ENCODE measurements around the gene ZNF862. TPM values are rescaled to one million over a fixed set of nuclear protein-coding genes. Genes with fewer than 3 reads are reported as not detected.
A peak's percentile ranks its signal among the peaks of the same experiment; 100 is the strongest.

ZNF862 gene
- total RNA-seq, 1 donor from 2014 or later, result 19.6 TPM

DNA sequence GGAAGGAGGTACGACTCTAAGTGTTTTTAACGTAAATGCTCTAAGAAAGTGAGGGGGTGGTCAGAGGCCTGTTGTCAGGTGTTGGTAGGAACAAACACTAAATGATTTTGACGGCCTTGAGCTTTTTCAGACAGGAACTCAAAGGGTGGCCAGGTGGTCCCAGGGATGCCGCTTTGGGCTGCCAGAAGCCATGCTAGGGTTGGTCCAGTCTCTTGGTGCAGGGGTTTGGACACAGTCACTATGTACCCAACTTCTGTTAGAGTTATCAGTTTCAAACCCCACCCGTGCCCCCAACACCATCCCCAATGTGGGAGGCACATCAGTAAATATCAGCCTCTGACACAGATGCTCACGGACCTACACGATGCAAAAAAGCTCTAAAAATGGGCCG, 44.9 kb downstream of the ZNF862 start:
- TF ChIP-seq, protein P1, sequence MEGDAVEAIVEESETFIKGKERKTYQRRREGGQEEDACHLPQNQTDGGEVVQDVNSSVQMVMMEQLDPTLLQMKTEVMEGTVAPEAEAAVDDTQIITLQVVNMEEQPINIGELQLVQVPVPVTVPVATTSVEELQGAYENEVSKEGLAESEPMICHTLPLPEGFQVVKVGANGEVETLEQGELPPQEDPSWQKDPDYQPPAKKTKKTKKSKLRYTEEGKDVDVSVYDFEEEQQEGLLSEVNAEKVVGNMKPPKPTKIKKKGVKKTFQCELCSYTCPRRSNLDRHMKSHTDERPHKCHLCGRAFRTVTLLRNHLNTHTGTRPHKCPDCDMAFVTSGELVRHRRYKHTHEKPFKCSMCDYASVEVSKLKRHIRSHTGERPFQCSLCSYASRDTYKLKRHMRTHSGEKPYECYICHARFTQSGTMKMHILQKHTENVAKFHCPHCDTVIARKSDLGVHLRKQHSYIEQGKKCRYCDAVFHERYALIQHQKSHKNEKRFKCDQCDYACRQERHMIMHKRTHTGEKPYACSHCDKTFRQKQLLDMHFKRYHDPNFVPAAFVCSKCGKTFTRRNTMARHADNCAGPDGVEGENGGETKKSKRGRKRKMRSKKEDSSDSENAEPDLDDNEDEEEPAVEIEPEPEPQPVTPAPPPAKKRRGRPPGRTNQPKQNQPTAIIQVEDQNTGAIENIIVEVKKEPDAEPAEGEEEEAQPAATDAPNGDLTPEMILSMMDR (conservative IDR thresholded peaks at IDR 0.05), result no peak
- DNase-seq (ENCODE audit: low read depth, low spot score), result no peak
- H3K4me3 Mint-ChIP-seq, result peak overlapping the region; percentile 42
- peaks cover 32% of the 10 kb centered on the region for H3K4me1 Mint-ChIP-seq
- H3K9me3 Mint-ChIP-seq, result peaks cover 3% of the 10 kb centered on the region
- H3K36me3 Mint-ChIP-seq (ENCODE audit: low read depth), result peaks cover 3% of the 10 kb centered on the region
- H3K27me3 Mint-ChIP-seq (ENCODE audit: low read depth), result no peaks in the 10 kb centered on the region
- H3K27ac Mint-ChIP-seq (ENCODE audit: unreplicated experiment), result peak overlapping the region; percentile 77

DNA sequence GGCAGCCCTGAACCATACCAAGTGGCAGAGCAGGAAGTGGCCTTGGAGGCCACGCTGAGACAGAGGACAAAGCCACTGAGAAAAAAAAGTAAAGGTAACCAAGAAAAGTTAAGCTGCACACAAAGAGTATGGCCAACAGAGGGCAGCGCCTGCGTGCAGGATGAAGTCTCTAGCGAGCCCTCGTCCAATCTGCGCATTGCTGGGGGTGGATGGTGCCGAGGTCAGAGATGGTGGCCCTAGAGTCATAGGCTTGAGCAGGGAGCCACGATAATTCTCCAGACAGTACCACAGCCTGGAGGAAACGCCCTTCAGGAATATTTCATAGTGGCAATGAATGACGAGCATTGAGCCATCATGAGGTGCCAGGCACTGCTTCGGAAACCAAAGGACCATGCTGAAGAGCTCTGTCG, 45.3 kb downstream of the ZNF862 start:
- TF ChIP-seq, protein P1 (conservative IDR thresholded peaks at IDR 0.05), result peak; percentile 74
- Mint-ChIP-seq H3K9me3 (peaks cover 3% of the 10 kb centered on the region), H3K36me3 (ENCODE audit: low read depth) (peaks cover 3% of the 10 kb centered on the region), H3K27ac (ENCODE audit: unreplicated experiment) (no peak overlapping the region), H3K4me1 (peaks cover 32% of the 10 kb centered on the region), H3K4me3 (no peak overlapping the region), H3K27me3 (ENCODE audit: low read depth) (no peaks in the 10 kb centered on the region)
- peak; percentile 45 for DNase-seq (ENCODE audit: low read depth, low spot score)

- no peak overlapping the region for H3K4me3 Mint-ChIP-seq
- H3K4me1 Mint-ChIP-seq, result peaks cover 32% of the 10 kb centered on the region
- no peaks in the 10 kb centered on the region for H3K27me3 Mint-ChIP-seq (ENCODE audit: low read depth)
- peaks cover 3% of the 10 kb centered on the region for H3K36me3 Mint-ChIP-seq (ENCODE audit: low read depth)
- no peak for DNase-seq (ENCODE audit: low read depth, low spot score)
- H3K9me3 Mint-ChIP-seq, result peaks cover 3% of the 10 kb centered on the region
- no peak overlapping the region for H3K27ac Mint-ChIP-seq (ENCODE audit: unreplicated experiment)
- TF ChIP-seq, protein P1 (conservative IDR thresholded peaks at IDR 0.05), result no peak
Measured at GRCh38 chr7:149884016-149884415, 45.8 kb downstream of the ZNF862 start.

DNA sequence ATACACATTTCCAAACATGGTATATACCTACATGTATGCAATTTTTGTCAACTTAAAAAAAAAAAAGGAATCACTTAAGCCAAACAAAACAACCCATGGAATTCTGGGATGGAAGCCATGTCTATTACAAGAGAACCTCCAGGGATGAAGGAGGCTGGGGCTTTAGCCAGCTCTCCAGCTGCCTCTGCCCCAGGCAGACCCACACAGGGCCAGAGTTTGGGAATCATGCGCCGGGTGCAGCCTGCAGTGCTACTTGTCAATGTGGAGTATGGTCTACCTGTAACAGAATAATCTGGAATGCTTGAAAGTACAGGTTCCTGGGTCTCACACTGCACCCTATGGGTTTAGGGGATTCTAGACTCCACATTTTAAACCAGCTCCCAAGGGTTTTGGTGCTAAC, 46.4 kb downstream of the ZNF862 start:
- H3K4me3 Mint-ChIP-seq, result no peak overlapping the region
- no peaks in the 10 kb centered on the region for H3K27me3 Mint-ChIP-seq (ENCODE audit: low read depth)
- H3K9me3 Mint-ChIP-seq, result peaks cover 3% of the 10 kb centered on the region
- TF ChIP-seq, protein P1 (conservative IDR thresholded peaks at IDR 0.05), result no peak
- peaks cover 3% of the 10 kb centered on the region for H3K36me3 Mint-ChIP-seq (ENCODE audit: low read depth)
- no peak overlapping the region for H3K27ac Mint-ChIP-seq (ENCODE audit: unreplicated experiment)
- DNase-seq (ENCODE audit: low read depth, low spot score), result no peak
- H3K4me1 Mint-ChIP-seq, result peaks cover 32% of the 10 kb centered on the region

- Mint-ChIP-seq H3K4me1 (peaks cover 32% of the 10 kb centered on the region), H3K9me3 (peaks cover 3% of the 10 kb centered on the region), H3K27ac (ENCODE audit: unreplicated experiment) (peak overlapping the region; percentile 57), H3K36me3 (ENCODE audit: low read depth) (peaks cover 3% of the 10 kb centered on the region), H3K27me3 (ENCODE audit: low read depth) (no peaks in the 10 kb centered on the region), H3K4me3 (no peak overlapping the region)
- TF ChIP-seq, protein P1 (conservative IDR thresholded peaks at IDR 0.05), result no peak
- DNase-seq (ENCODE audit: low read depth, low spot score), result no peak
Measured at GRCh38 chr7:149885191-149886017, 47.2 kb downstream of the ZNF862 start.

Data from neural crest cell (in vitro differentiated cells).